HepG2 (cell line): ENCODE measurements around the gene SUPT6H. TPM values are rescaled to one million over a fixed set of nuclear protein-coding genes. Genes with fewer than 3 reads are reported as not detected.
A peak's percentile ranks its signal among the peaks of the same experiment; 100 is the strongest.

Experiments
- ATAC-seq: fragments of 200-7000 bp; cut with Tn5 transposase; 3 replicates; pipeline ENCODE4 v1.9.1; 2020; ENCODE audit warnings: mild to moderate bottlenecking, moderate library complexity
- BruUV-seq: library from RNA; stranded (reverse); fragments of 400-500 nt; replicated peaks from 2 replicates; lab custom pipeline; 2021; lab: Mats Ljungman, UMichigan
- CTCF ChIA-PET: fragments of 300-600 bp; formaldehyde crosslinking; extraction: SDS; loops from one replicate; lab custom pipeline; 2021; ENCODE audit warnings: low total read pairs, inconsistent platforms, low intra/inter-chr PET ratio; lab: Yijun Ruan, JAX
- POLR2A ChIA-PET: fragments of 350-600 bp; sonication (Branson Sonifier 250); formaldehyde crosslinking; loops from one replicate; lab custom pipeline; 2020; ENCODE audit warnings: antibody characterized with exemption, inconsistent platforms; lab: Yijun Ruan, JAX
- DNase-seq: peaks from one replicate; pipeline ENCODE4 v3.0.0-alpha.2; 2015; ENCODE audit warnings: low spot score
- FAIRE-seq: peaks from 3 replicates; lab custom pipeline; 2011; peaks lifted over from hg19 to GRCh38; lab: Jason Lieb, UNC
- H2AFZ ChIP-seq: one replicate; pipeline ENCODE4 v1.6.1; 2011; ENCODE audit warnings: low read length, inconsistent platforms
- H3K27ac ChIP-seq: fragments of 300-600 bp; 3 replicates; pipeline ENCODE4 v1.8.0; 2011; ENCODE audit warnings: mixed run types, mild to moderate bottlenecking, mixed read lengths, low read length, inconsistent platforms; ENCODE audit not compliant: insufficient read depth; ENCODE audit errors: extremely low read length
- H3K27me3 ChIP-seq, 2 experiments: fragments of 200-600 bp in 1 of 2; 2 replicates in 1 of 2; 3 replicates in 1 of 2; pipeline versions ENCODE4 v1.6.0 to v1.8.0; 2011; ENCODE audit warnings: low read length in 2 of 2, mild to moderate bottlenecking in 2 of 2, moderate library complexity in 2 of 2, inconsistent platforms in 1 of 2; ENCODE audit not compliant: insufficient read depth in 2 of 2, control insufficient read depth in 1 of 2
- H3K36me3 ChIP-seq, 2 experiments: fragments of 200-600 bp in 1 of 2; replicated peaks in 1 of 2; 2 replicates in 1 of 2; 3 replicates in 1 of 2; pipeline versions ENCODE4 v1.5.1 to v1.8.0; 2011; ENCODE audit warnings: low read length in 2 of 2, inconsistent platforms in 1 of 2; ENCODE audit not compliant: insufficient read depth in 2 of 2, control insufficient read depth in 1 of 2
- H3K4me1 ChIP-seq: 2 replicates; pipeline ENCODE4 v1.5.1; 2012; ENCODE audit warnings: low read length, inconsistent platforms; ENCODE audit not compliant: insufficient read depth
- H3K4me2 ChIP-seq: 2 replicates; pipeline ENCODE4 v1.6.0; 2011; ENCODE audit warnings: low read depth, low read length, inconsistent platforms
- H3K4me3 ChIP-seq, 3 experiments: fragments of 200-600 bp in 1 of 3; sonication (generic), shearing (Covaris generic) in 1 of 3; replicated peaks in 1 of 3; 2 replicates each; pipeline ENCODE4 v1.5.1; 2011 to 2016; ENCODE audit warnings: low read length in 3 of 3, inconsistent platforms in 2 of 3, low read depth in 2 of 3, mild to moderate bottlenecking in 2 of 3, control low read depth in 1 of 3, mixed read lengths in 1 of 3; ENCODE audit not compliant: insufficient read depth in 1 of 3
- H3K79me2 ChIP-seq: one replicate; pipeline ENCODE4 v1.6.1; 2011; ENCODE audit warnings: low read length, inconsistent platforms; ENCODE audit not compliant: insufficient read depth
- H3K9ac ChIP-seq: 2 replicates; pipeline ENCODE4 v1.6.0; 2011; ENCODE audit warnings: mild to moderate bottlenecking, low read depth, low read length, inconsistent platforms; ENCODE audit not compliant: insufficient read depth
- H3K9me3 ChIP-seq: 2 replicates; pipeline ENCODE4 v1.5.1; 2012; ENCODE audit warnings: mild to moderate bottlenecking, low read length
- H4K20me1 ChIP-seq: 2 replicates; pipeline ENCODE4 v1.6.0; 2011; ENCODE audit warnings: inconsistent platforms, mild to moderate bottlenecking, low read length, moderate library complexity; ENCODE audit not compliant: insufficient read depth
- BHLHE40 ChIP-seq: IDR thresholded peaks from 2 replicates; pipeline ENCODE4 v1.6.1; 2011; ENCODE audit warnings: low read length, improper control_type of control experiment
- DR1 ChIP-seq: sonication (generic); formaldehyde crosslinking; IDR thresholded peaks from 2 replicates; pipeline ENCODE4 v1.8.0; 2021; ENCODE audit warnings: mild to moderate bottlenecking, missing genetic modification reagents, inconsistent platforms
- HOXD1 ChIP-seq: sonication (generic); formaldehyde crosslinking; IDR thresholded peaks from 2 replicates; pipeline ENCODE4 v1.5.0; 2020; ENCODE audit warnings: missing genetic modification reagents
- KAT2B ChIP-seq: fragments of 150-350 bp; IDR thresholded peaks from 2 replicates; pipeline ENCODE4 v1.6.1; 2014; ENCODE audit warnings: low read depth, low read length, borderline replicate concordance
- NR2F2 ChIP-seq: IDR thresholded peaks from 2 replicates; pipeline ENCODE4 v1.6.1; 2012; ENCODE audit warnings: low read depth, inconsistent platforms, borderline replicate concordance
- SRSF1 ChIP-seq: fragments of 200-400 bp; formaldehyde crosslinking; optimal IDR thresholded peaks from 2 replicates; pipeline ENCODE3; 2017; ENCODE audit warnings: mild to moderate bottlenecking, low read depth, low read length, moderate library complexity
- SRY ChIP-seq: sonication (generic); formaldehyde crosslinking; IDR thresholded peaks from 2 replicates; pipeline ENCODE4 v1.8.0; 2022; ENCODE audit warnings: mild to moderate bottlenecking, missing genetic modification reagents
- TCF7 ChIP-seq: sonication (generic); IDR thresholded peaks from 2 replicates; pipeline ENCODE4 v1.6.1; 2016; ENCODE audit warnings: antibody characterized with exemption, low read depth
- ZBTB21 ChIP-seq: sonication (generic); formaldehyde crosslinking; IDR thresholded peaks from 2 replicates; pipeline ENCODE4 v1.4.0; 2020; ENCODE audit warnings: missing genetic modification reagents
- ZNF20 ChIP-seq: sonication (generic); formaldehyde crosslinking; IDR thresholded peaks from 2 replicates; pipeline ENCODE4 v1.4.0; 2020; ENCODE audit warnings: mild to moderate bottlenecking, moderate library complexity, missing genetic modification reagents
- ZNF205 ChIP-seq: IDR thresholded peaks from 2 replicates; pipeline ENCODE4 v1.6.1; 2018; ENCODE audit warnings: missing biosample characterization, missing genetic modification reagents
- ZNF766 ChIP-seq: sonication (generic); formaldehyde crosslinking; IDR thresholded peaks from 2 replicates; pipeline ENCODE4 v1.5.0; 2020; ENCODE audit warnings: missing genetic modification reagents, borderline replicate concordance
- WGBS: methylation state at CpG from one replicate; pipeline ENCODE4 v1.1.6; 2017; ENCODE audit warnings: low lambda C conversion rate; 5-methylcytosine and 5-hydroxymethylcytosine counted together
- in situ Hi-C: cut with HindIII; loops from 2 replicates; pipeline ENCODE4 v1.10.0; 2017; ENCODE audit warnings: low pct_unique_long_range_greater_than_20kb; ENCODE audit not compliant: extremely low pct_ligation_motif_present
- intact Hi-C: fragments of 100-400 bp; cut with micrococcal nuclease; formaldehyde crosslinking; loops from one replicate; pipeline ENCODE4 v1.10.0; 2022; ENCODE audit not compliant: unreplicated experiment
- polyA plus RNA-seq, 8 experiments: library from polyadenylated mRNA; depleted of rRNA in 3 of 8; stranded (reverse) in 7 of 8; unstranded in 1 of 8; fragments of >200 nt; fragmentation: Illumina TruSeq in 4 of 8; extraction: Trizol in 4 of 8; gene quantifications; 2 replicates each; pipeline versions ENCODE4 v1.2.1 to v1.2.3, GENCODE V29; 2011 to 2016; ENCODE audit warnings: low read depth in 4 of 8, missing spikeins in 1 of 8, mixed read lengths in 1 of 8; ENCODE audit not compliant: insufficient read depth in 1 of 8
- total RNA-seq, 5 experiments: library from RNA; depleted of rRNA; stranded (reverse); fragments of >200 nt; fragmentation: Illumina TruSeq; extraction: Trizol; gene quantifications; 2 replicates each; pipeline ENCODE4 v1.2.3, GENCODE V29; 2016; ENCODE audit warnings: low read depth in 1 of 5
- TF ChIP-seq, protein P1 (sequence below): sonication (generic); formaldehyde crosslinking; IDR thresholded peaks from 2 replicates; pipeline ENCODE4 v1.4.0; 2020; ENCODE audit warnings: missing genetic modification reagents, borderline replicate concordance
- TF ChIP-seq, protein P2 (sequence below): sonication (generic); formaldehyde crosslinking; IDR thresholded peaks from 2 replicates; pipeline ENCODE4 v1.4.0; 2020; ENCODE audit warnings: missing genetic modification reagents, mild to moderate bottlenecking, borderline replicate concordance

SUPT6H gene
- total and polyA plus RNA-seq, 2 of the 13 experiments (the other 11 are each of a cell fraction or from before 2014, with no cell fraction given), result 32.7 to 39.9 TPM

DNA sequence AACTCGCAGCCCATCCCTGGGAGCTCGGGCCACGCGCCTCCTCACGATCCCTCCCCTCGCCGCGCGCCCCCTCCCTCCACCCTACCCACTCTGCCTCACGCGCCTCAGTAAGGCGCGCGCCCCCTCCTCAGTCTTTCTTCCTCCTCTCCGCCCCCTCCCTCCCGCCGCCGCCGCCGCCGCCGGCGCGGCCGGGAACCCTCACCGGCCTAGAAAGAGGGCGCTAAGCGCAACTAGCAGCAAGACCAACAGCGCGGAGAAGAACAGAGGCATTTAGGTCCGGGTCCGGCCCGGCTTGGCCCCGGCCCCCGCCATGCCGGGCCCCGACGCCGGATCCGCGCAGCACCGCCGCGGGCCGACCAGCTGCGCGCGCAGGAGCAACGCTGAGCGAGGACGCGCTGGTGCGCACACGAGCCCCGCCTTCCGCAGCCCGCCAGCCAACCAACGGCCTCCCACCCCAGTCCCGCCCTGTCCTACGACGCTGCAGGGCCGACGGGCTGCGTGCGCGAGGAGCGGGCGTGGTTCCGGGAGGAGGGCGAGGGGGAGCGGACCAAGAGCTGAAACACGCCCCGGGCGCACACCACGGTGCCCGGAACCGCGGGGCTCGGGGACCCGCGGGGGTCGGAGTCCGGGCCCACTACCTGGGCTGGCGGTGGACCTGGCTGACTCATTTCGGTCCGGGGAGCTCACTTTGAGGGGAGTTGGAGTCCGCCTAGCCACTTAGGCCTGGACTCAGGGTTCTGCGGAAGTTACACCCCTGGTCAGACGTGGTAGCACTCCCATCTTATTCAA is 17.0 kb upstream of the SUPT6H start, which contains the start of gene BLTP2:
Gene BLTP2 (minus strand): TSS at position 372 of the 789 bp plus-strand sequence. CDS start 102 bp downstream, at position 270.
- BruUV-seq, result no TSS peak
- H3K36me3 ChIP-seq, result peaks cover 5 to 35% of the 10 kb centered on the region in 2 experiments; a peak in 4 of 5 replicates
- peak within 1 kb of the TSS; percentile 99 for H3K4me2 ChIP-seq
- H4K20me1 ChIP-seq, result no peaks in the 10 kb centered on the region
- H2AFZ ChIP-seq, result no peak within 1 kb of the TSS
- ATAC-seq, result peak; percentile 97
- ChIA-PET POLR2A (interaction anchor here (0.6 to 6.9 kb wide), 24 partner anchors 9 to 240 kb away, joined by 3 to 69 read pairs (median 4); partner anchors contain the start of genes ALDOC, NEK8, PIGS and PROCA1), CTCF (interaction anchor here (1.0 kb wide), 1 partner anchor 105 kb away, joined by 3 read pairs; no protein-coding TSS in a partner anchor)
- H3K4me3 ChIP-seq, result peak within 1 kb of the TSS; percentile 84 to 95 (median 92)
- H3K9me3 ChIP-seq, result no peaks in the 10 kb centered on the region
- no peaks in the 10 kb centered on the region; a peak in 1 of 5 replicates for H3K27me3 ChIP-seq
- peaks cover 54% of the 10 kb centered on the region for H3K4me1 ChIP-seq
- peaks cover 21% of the 10 kb centered on the region for H3K79me2 ChIP-seq
- peak within 1 kb of the TSS; percentile 68 for H3K27ac ChIP-seq
- intact Hi-C loops (loop anchor here (1.0 to 5.0 kb wide), 2 partner anchors 21 to 77 kb away; no protein-coding TSS in a partner anchor), in situ Hi-C loops (loop anchor here (5.0 to 25.0 kb wide), 2 partner anchors 72 to 242 kb away; partner anchors contain the start of genes FLOT2, RAB34 and RPL23A)
- WGBS, result 2% methylated on average over 29 of the region's 89 CpGs
- DNase-seq, result peak; percentile 85
- FAIRE-seq, result peak; percentile 63
- peak within 1 kb of the TSS; percentile 81 for H3K9ac ChIP-seq
- TF ChIP-seq ZBTB21 (CRISPR knock-in tag) (no peak), SRSF1 (peak; percentile 68), NR2F2 (no peak; the same call in 1 of the 2 replicates), KAT2B (no peak), SRY (CRISPR knock-in tag) (no peak; the same call in 1 of the 2 replicates), DR1 (CRISPR knock-in tag) (peak; percentile 43; the same call in 1 of the 2 replicates), ZNF20 (no peak), ZNF766 (no peak), BHLHE40 (no peak), ZNF205 (no peak), TCF7 (no peak), HOXD1 (0 out of 2 replicates have a peak, but pooled peaks have one; percentile 24)
- TF ChIP-seq, protein P1, sequence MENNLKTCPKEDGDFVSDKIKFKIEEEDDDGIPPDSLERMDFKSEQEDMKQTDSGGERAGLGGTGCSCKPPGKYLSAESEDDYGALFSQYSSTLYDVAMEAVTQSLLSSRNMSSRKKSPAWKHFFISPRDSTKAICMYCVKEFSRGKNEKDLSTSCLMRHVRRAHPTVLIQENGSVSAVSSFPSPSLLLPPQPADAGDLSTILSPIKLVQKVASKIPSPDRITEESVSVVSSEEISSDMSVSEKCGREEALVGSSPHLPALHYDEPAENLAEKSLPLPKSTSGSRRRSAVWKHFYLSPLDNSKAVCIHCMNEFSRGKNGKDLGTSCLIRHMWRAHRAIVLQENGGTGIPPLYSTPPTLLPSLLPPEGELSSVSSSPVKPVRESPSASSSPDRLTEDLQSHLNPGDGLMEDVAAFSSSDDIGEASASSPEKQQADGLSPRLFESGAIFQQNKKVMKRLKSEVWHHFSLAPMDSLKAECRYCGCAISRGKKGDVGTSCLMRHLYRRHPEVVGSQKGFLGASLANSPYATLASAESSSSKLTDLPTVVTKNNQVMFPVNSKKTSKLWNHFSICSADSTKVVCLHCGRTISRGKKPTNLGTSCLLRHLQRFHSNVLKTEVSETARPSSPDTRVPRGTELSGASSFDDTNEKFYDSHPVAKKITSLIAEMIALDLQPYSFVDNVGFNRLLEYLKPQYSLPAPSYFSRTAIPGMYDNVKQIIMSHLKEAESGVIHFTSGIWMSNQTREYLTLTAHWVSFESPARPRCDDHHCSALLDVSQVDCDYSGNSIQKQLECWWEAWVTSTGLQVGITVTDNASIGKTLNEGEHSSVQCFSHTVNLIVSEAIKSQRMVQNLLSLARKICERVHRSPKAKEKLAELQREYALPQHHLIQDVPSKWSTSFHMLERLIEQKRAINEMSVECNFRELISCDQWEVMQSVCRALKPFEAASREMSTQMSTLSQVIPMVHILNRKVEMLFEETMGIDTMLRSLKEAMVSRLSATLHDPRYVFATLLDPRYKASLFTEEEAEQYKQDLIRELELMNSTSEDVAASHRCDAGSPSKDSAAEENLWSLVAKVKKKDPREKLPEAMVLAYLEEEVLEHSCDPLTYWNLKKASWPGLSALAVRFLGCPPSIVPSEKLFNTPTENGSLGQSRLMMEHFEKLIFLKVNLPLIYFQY (CRISPR knock-in tag), result peak; percentile 58; the same call in 1 of the 2 replicates
- TF ChIP-seq, protein P2, sequence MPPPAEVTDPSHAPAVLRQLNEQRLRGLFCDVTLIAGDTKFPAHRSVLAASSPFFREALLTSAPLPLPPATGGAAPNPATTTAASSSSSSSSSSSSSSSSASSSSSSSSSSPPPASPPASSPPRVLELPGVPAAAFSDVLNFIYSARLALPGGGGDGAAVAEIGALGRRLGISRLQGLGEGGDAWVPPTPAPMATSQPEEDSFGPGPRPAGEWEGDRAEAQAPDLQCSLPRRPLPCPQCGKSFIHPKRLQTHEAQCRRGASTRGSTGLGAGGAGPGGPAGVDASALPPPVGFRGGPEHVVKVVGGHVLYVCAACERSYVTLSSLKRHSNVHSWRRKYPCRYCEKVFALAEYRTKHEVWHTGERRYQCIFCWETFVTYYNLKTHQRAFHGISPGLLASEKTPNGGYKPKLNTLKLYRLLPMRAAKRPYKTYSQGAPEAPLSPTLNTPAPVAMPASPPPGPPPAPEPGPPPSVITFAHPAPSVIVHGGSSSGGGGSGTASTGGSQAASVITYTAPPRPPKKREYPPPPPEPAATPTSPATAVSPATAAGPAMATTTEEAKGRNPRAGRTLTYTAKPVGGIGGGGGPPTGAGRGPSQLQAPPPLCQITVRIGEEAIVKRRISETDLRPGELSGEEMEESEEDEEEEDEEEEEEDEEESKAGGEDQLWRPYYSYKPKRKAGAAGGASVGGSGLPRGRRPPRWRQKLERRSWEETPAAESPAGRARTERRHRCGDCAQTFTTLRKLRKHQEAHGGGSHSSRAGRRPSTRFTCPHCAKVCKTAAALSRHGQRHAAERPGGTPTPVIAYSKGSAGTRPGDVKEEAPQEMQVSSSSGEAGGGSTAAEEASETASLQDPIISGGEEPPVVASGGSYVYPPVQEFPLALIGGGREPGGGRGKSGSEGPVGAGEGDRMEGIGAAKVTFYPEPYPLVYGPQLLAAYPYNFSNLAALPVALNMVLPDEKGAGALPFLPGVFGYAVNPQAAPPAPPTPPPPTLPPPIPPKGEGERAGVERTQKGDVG, result peak; percentile 41; the same call in 1 of the 2 replicates
